Aorta (tissue), 5 donors: Measurements from ENCODE around the gene DYNC2I2. TPM values are rescaled to one million over a fixed set of nuclear protein-coding genes. Genes with fewer than 3 reads are reported as not detected.
A peak's percentile ranks its signal among the peaks of the same experiment; 100 is the strongest.

ENCODE experiments used
- ATAC-seq: fragments of 200-7000 bp; cut with Tn5 transposase; one replicate; pipeline ENCODE4 v1.9.1; 2022; ENCODE audit warnings: moderate library complexity; ENCODE audit not compliant: low FRiP score
- DNase-seq, 2 donors: peaks; one replicate each; pipeline ENCODE4 v3.0.0-alpha.2; 2020
- H3K27ac ChIP-seq, 2 donors: one replicate each; pipeline ENCODE4 v1.5.1; 2013; ENCODE audit warnings: low read length in 2 of 2, mild to moderate bottlenecking in 2 of 2, moderate library complexity in 2 of 2, control low read depth in 1 of 2, inconsistent platforms in 1 of 2, low read depth in 1 of 2
- H3K27me3 ChIP-seq, 2 donors: one replicate each; pipeline ENCODE4 v1.6.1; 2013; ENCODE audit warnings: control low read depth in 1 of 2, low read length in 1 of 2, mild to moderate bottlenecking in 1 of 2, moderate library complexity in 1 of 2; ENCODE audit not compliant: insufficient read depth in 2 of 2, control insufficient read depth in 1 of 2
- H3K36me3 ChIP-seq, 2 donors: one replicate each; pipeline ENCODE4 v1.6.1; 2013; ENCODE audit warnings: control low read depth in 1 of 2, low read length in 1 of 2, mild to moderate bottlenecking in 1 of 2; ENCODE audit not compliant: insufficient read depth in 2 of 2, control insufficient read depth in 1 of 2
- H3K4me1 ChIP-seq, 2 donors: one replicate each; pipeline ENCODE4 v1.6.1; 2013; ENCODE audit warnings: low read length in 2 of 2, control low read depth in 1 of 2, mild to moderate bottlenecking in 1 of 2, moderate library complexity in 1 of 2; ENCODE audit not compliant: insufficient read depth in 2 of 2, control insufficient read depth in 1 of 2
- H3K4me3 ChIP-seq, 2 donors: one replicate each; pipeline ENCODE4 v1.5.1; 2013; ENCODE audit warnings: low read length in 2 of 2, control low read depth in 1 of 2, mild to moderate bottlenecking in 1 of 2
- H3K9me3 ChIP-seq: one replicate; pipeline ENCODE4 v1.6.1; 2013; ENCODE audit warnings: mild to moderate bottlenecking, low read length; ENCODE audit not compliant: control insufficient read depth
- WGBS, 2 donors: extraction: QIAGEN DNeasy Blood & Tissue Kit; methylation state at CpG; one replicate each; pipeline ENCODE4 v1.1.7; 2013; 5-methylcytosine and 5-hydroxymethylcytosine counted together
- intact Hi-C, 2 donors: fragments of 100-400 bp; cut with DNase I; formaldehyde crosslinking; loops; one replicate each; pipeline versions ENCODE4 v1.14.2 to v1.15.0; 2022
- polyA plus RNA-seq, 2 donors: library from polyadenylated mRNA; stranded (reverse); fragments of 200-250 nt; gene quantifications; one replicate each; pipeline ENCODE4 v1.2.3, GENCODE V29; 2013
- total RNA-seq, 2 donors: library from RNA; stranded (reverse); fragmentation: NEBNext Ultra II Directional; extraction: Animal tissue kit (Norgen Biotek cat#: 25700); gene quantifications; one replicate each; pipeline ENCODE4 v1.2.1, GENCODE V29; 2021
- donor health status: healthy with polysubstance abuse.
- donor health status: Bipolar disorder and iron deficiency.
- donor health status: DM: no; HTN: no; CAD: no.
- donor health status: DM: no; HTN: no; CAD: no.
- donor health status: DM: yes; HTN: yes; CAD: no.

The DYNC2I2 gene
- total and polyA plus RNA-seq, 4 donors = 9.0 to 55.3 (median 17.7) TPM

- intact Hi-C loops = no loop called here
- ATAC-seq = no peak
- no peak overlapping the region for H3K4me3 ChIP-seq
- H3K4me1 ChIP-seq = no peaks in the 10 kb centered on the region
- H3K36me3 ChIP-seq = peaks cover 11 to 41% of the 10 kb centered on the region in 2 donors
- no peaks in the 10 kb centered on the region for H3K27me3 ChIP-seq
- H3K27ac ChIP-seq = no peak overlapping the region
- H3K9me3 ChIP-seq = no peaks in the 10 kb centered on the region
- WGBS, 2 donors = 61 to 65% methylated on average over 14 of the region's 14 CpGs
- DNase-seq = peak in 1 of 2 donors; percentile 14
Measured at GRCh38 chr9:128621730-128622455, 34.8 kb downstream of the DYNC2I2 start.

- Histone ChIP-seq H3K4me1 (no peaks in the 10 kb centered on the region), H3K36me3 (peaks cover 11 to 35% of the 10 kb centered on the region in 2 donors)
- intact Hi-C loops = no loop called here
Measured at GRCh38 chr9:128619779-128620178, 36.9 kb downstream of the DYNC2I2 start.

GRCh38 chr9:128619127-128619526 is 37.5 kb downstream of the DYNC2I2 start:
- Histone ChIP-seq H3K4me3 (no peak overlapping the region), H3K9me3 (no peaks in the 10 kb centered on the region), H3K27ac (no peak overlapping the region), H3K4me1 (no peaks in the 10 kb centered on the region), H3K27me3 (no peaks in the 10 kb centered on the region), H3K36me3 (peaks cover 11 to 31% of the 10 kb centered on the region in 2 donors)
- intact Hi-C loops = no loop called here
- WGBS, 2 donors = 79 to 84% methylated on average over 6 of the region's 6 CpGs
- ATAC-seq (no peak), DNase-seq (peak in 1 of 2 donors; percentile 16)

More at GRCh38 chr9:128619779-128620178, 36.9 kb downstream of the DYNC2I2 start:
- WGBS, 2 donors = 95 to 98% methylated on average over 5 of the region's 5 CpGs
- H3K9me3 ChIP-seq = no peaks in the 10 kb centered on the region
- H3K27ac ChIP-seq = no peak overlapping the region
- H3K27me3 ChIP-seq = no peaks in the 10 kb centered on the region
- H3K4me3 ChIP-seq = no peak overlapping the region
- peak in 1 of 2 donors; percentile 51 for DNase-seq
- ATAC-seq = no peak

GRCh38 chr9:128617943-128618342 is 38.7 kb downstream of the DYNC2I2 start:
- Histone ChIP-seq H3K36me3 (peaks cover 15 to 31% of the 10 kb centered on the region in 2 donors), H3K4me3 (no peak overlapping the region), H3K4me1 (no peaks in the 10 kb centered on the region), H3K27me3 (no peaks in the 10 kb centered on the region), H3K9me3 (no peaks in the 10 kb centered on the region), H3K27ac (no peak overlapping the region)
- DNase-seq (peak in 1 of 2 donors; percentile 48), ATAC-seq (no peak)
- WGBS, 2 donors = 91% methylated on average over 8 of the region's 8 CpGs
- intact Hi-C loops = no loop called here

GRCh38 chr9:128615571-128615970 is 41.1 kb downstream of the DYNC2I2 start:
- Histone ChIP-seq H3K4me3 (no peak overlapping the region), H3K9me3 (no peaks in the 10 kb centered on the region), H3K27me3 (no peaks in the 10 kb centered on the region), H3K4me1 (no peaks in the 10 kb centered on the region), H3K27ac (peak overlapping the region in 1 of 2 donors; percentile 9), H3K36me3 (peaks cover 15 to 28% of the 10 kb centered on the region in 2 donors)
- peak in 1 of 2 donors; percentile 58 for DNase-seq
- WGBS, 2 donors = 89 to 90% methylated on average over 12 of the region's 12 CpGs
- intact Hi-C loops = no loop called here
- no peak for ATAC-seq

- no peak overlapping the region for H3K4me3 ChIP-seq
- no peaks in the 10 kb centered on the region for H3K4me1 ChIP-seq
- ATAC-seq (no peak), DNase-seq (no peak)
- H3K9me3 ChIP-seq = no peaks in the 10 kb centered on the region
- 89 to 93% methylated on average over 1 of the region's 1 CpG for WGBS, 2 donors
- peaks cover 15 to 27% of the 10 kb centered on the region in 2 donors for H3K36me3 ChIP-seq
- no peaks in the 10 kb centered on the region for H3K27me3 ChIP-seq
- H3K27ac ChIP-seq = no peak overlapping the region
- intact Hi-C loops = no loop called here
Measured at GRCh38 chr9:128614728-128615127, 41.9 kb downstream of the DYNC2I2 start.

GRCh38 chr9:128611600-128612394 is 44.9 kb downstream of the DYNC2I2 start:
- no peaks in the 10 kb centered on the region for H3K4me1 ChIP-seq
- no peak overlapping the region for H3K27ac ChIP-seq
- ATAC-seq = no peak
- peaks cover 8 to 14% of the 10 kb centered on the region in 2 donors for H3K36me3 ChIP-seq
- H3K27me3 ChIP-seq = no peaks in the 10 kb centered on the region
- H3K4me3 ChIP-seq = no peak overlapping the region
- intact Hi-C loops = no loop called here
- H3K9me3 ChIP-seq = no peaks in the 10 kb centered on the region
- WGBS, 2 donors = 89 to 91% methylated on average over 12 of the region's 12 CpGs
- DNase-seq = no peak

DNA sequence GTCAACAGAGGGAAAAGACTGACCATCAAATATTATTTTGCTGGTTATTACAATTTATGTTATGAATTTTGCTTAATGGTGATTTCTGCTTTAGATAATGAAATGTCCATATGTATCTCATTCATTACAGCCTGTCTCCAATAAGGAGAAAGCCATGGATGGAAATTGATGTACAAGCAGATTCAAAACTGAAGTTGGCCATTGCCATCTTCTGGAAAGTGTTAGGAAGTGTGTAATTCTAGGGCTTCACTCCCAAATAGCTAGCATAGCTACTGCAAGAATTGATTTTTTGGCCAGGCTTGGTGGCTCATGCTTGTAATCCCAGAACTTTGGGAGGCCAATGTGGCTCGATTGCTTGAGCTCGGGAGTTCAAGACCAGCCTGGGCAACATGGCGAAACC is 45.8 kb downstream of the DYNC2I2 start:
- WGBS, 2 donors = 71 to 76% methylated on average over 3 of the region's 3 CpGs
- Histone ChIP-seq H3K27ac (no peak overlapping the region), H3K36me3 (peaks cover 8 to 14% of the 10 kb centered on the region in 2 donors)

More for the DNA sequence above, 45.8 kb downstream of the DYNC2I2 start:
- DNase-seq = no peak
- no peak overlapping the region for H3K4me3 ChIP-seq
- H3K9me3 ChIP-seq = no peaks in the 10 kb centered on the region
- H3K27me3 ChIP-seq = no peaks in the 10 kb centered on the region
- intact Hi-C loops = no loop called here
- no peak for ATAC-seq
- H3K4me1 ChIP-seq = no peaks in the 10 kb centered on the region
